Tibial artery (tissue), 4 donors: ENCODE measurements around the gene TNFSF12.
A peak's percentile ranks its signal among the peaks of the same experiment; 100 is the strongest.

Source experiments
- DNase-seq, 2 donors: peaks; one replicate each; pipeline ENCODE4 v3.0.0-alpha.2; 2019
- H3K27ac ChIP-seq, 2 donors: fragments of 200-600 bp; sonication (generic) in 1 of 2; 1 replicate in 1 of 2; 2 replicates in 1 of 2; pipeline ENCODE4 v1.5.1; 2018 to 2019; ENCODE audit warnings: mild to moderate bottlenecking in 1 of 2
- H3K27me3 ChIP-seq, 2 donors: fragments of 200-600 bp; sonication (generic) in 1 of 2; one replicate each; pipeline versions ENCODE4 v1.5.1 to v1.6.0; 2016 to 2019
- H3K36me3 ChIP-seq, 3 donors: fragments of 200-600 bp; sonication (generic) in 2 of 3; one replicate each; pipeline ENCODE4 v1.5.1; 2016 to 2019; ENCODE audit warnings: mild to moderate bottlenecking in 2 of 3
- H3K4me1 ChIP-seq, 4 donors: fragments of 200-600 bp; sonication (generic) in 2 of 4; 1 replicate in 3 of 4; 2 replicates in 1 of 4; pipeline ENCODE4 v1.5.1; 2016 to 2019
- H3K4me3 ChIP-seq, 2 donors: fragments of 200-600 bp; sonication (generic) in 1 of 2; 1 replicate in 1 of 2; 2 replicates in 1 of 2; pipeline ENCODE4 v1.5.1; 2018 to 2019; ENCODE audit warnings: mild to moderate bottlenecking in 2 of 2
- H3K9me3 ChIP-seq, 3 donors: fragments of 200-600 bp; sonication (generic) in 1 of 3; one replicate each; pipeline ENCODE4 v1.5.1; 2016 to 2019
- intact Hi-C: fragments of 100-400 bp; cut with DNase I; formaldehyde crosslinking; loops from one replicate; pipeline ENCODE4 v1.15.0; 2023; ENCODE audit warnings: low total_unique reads
- TF ChIP-seq, protein P1 (sequence below), 2 experiments: fragments of 200-600 bp in 1 of 2; fragments of 450-650 bp in 1 of 2; IDR thresholded peaks; one replicate each; pipeline ENCODE4 v1.5.1; 2017 to 2019; ENCODE audit warnings: antibody characterized with exemption in 2 of 2, mild to moderate bottlenecking in 1 of 2, moderate library complexity in 1 of 2

Gene TNFSF12

DNA sequence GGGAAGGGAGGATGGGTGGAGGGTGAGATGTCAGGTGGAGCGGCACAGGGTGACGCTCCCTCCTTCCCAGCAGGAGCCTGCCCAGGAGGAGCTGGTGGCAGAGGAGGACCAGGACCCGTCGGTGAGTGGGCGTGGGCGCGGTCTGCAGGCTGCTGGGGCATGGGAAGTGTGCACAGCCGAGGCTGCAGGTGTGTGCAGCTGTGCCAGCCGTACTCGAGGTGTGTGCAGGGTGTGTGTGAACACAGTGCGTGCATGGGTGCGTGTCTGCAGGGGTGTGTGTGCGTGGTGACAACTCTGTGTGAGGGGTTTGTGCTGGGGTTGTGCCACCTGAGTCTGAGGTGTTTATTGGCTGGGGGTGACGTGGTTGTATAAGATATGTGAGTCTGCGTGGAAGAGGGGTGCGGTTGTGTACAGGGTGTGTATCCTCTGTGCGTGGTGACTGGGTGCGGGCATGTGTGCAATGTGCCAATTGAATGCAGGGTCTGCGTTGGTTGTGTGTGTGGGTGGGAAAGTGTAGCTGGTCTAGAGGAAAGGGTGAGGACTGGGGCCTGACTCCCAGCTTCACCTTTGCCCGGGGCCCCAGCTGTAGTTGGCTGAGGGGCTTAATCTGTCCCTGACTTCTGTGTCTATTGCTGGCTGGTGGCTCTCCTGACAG lies 670 bp downstream of the TNFSF12 start:
- Histone ChIP-seq H3K4me1 (peaks cover 0 to 18% (median 15%) of the 10 kb centered on the region in 4 donors), H3K27me3 (no peaks in the 10 kb centered on the region), H3K9me3 (no peaks in the 10 kb centered on the region), H3K36me3 (peaks cover 3 to 24% (median 13%) of the 10 kb centered on the region in 3 donors), H3K4me3 (peak overlapping the region; percentile 68 to 75), H3K27ac (peak overlapping the region; percentile 90 to 93)
- DNase-seq, result no peak
- intact Hi-C loops, result no loop called here
- TF ChIP-seq, protein P1, sequence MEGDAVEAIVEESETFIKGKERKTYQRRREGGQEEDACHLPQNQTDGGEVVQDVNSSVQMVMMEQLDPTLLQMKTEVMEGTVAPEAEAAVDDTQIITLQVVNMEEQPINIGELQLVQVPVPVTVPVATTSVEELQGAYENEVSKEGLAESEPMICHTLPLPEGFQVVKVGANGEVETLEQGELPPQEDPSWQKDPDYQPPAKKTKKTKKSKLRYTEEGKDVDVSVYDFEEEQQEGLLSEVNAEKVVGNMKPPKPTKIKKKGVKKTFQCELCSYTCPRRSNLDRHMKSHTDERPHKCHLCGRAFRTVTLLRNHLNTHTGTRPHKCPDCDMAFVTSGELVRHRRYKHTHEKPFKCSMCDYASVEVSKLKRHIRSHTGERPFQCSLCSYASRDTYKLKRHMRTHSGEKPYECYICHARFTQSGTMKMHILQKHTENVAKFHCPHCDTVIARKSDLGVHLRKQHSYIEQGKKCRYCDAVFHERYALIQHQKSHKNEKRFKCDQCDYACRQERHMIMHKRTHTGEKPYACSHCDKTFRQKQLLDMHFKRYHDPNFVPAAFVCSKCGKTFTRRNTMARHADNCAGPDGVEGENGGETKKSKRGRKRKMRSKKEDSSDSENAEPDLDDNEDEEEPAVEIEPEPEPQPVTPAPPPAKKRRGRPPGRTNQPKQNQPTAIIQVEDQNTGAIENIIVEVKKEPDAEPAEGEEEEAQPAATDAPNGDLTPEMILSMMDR (IDR thresholded peaks at IDR 0.05), result no peak

DNA sequence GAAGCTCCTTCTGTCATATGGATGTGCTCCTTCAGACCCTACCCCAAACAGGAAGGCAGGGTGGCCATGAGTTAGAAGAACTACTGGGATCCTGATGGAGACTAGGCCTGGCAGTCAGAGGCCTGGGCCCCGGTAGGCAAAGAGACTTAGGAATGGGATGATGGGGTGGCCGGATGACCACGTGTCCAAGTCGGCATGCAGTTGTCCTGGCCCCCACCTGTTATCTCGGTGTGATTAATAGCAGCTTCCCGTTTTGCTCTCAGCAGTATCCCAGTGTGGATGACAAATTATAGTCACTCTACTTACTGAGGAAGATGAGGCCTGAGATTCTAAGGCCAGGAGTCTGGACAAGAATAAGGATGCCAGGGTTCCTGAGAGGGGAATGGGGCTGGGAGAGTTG lies 1.5 kb downstream of the TNFSF12 start:
- peak overlapping the region in 1 of 2 donors; percentile 68 for H3K4me3 ChIP-seq
- intact Hi-C loops, result no loop called here
- DNase-seq, result no peak
- no peaks in the 10 kb centered on the region for H3K9me3 ChIP-seq
- TF ChIP-seq, protein P1 (IDR thresholded peaks at IDR 0.05), result no peak
- peaks cover 0 to 18% (median 15%) of the 10 kb centered on the region in 4 donors for H3K4me1 ChIP-seq
- H3K36me3 ChIP-seq, result peaks cover 3 to 24% (median 13%) of the 10 kb centered on the region in 3 donors
- no peaks in the 10 kb centered on the region for H3K27me3 ChIP-seq
- H3K27ac ChIP-seq, result peak overlapping the region; percentile 90 to 93

DNA sequence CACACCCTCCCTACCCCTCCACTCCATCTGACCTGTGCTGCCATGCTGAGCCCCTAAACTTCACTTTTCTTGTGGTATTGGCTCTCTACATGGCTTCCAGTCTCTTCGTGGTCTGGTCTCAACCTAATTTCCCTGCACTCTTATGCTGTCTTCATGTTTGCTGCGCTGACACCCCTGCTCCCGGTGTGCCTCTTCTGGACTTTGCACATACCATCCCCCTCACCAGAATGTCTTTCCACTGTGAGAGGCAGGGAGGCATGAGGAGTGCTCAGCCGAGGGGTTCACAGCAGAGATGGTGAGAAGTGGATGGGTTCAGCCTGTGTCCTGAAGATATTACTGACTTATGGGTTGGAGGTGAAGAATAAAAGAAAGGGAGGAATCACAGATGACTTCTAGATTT lies 2.5 kb downstream of the TNFSF12 start:
- Histone ChIP-seq H3K4me1 (peaks cover 0 to 18% (median 15%) of the 10 kb centered on the region in 4 donors), H3K9me3 (no peaks in the 10 kb centered on the region), H3K27ac (no peak overlapping the region), H3K27me3 (no peaks in the 10 kb centered on the region), H3K36me3 (peaks cover 3 to 24% (median 13%) of the 10 kb centered on the region in 3 donors), H3K4me3 (no peak overlapping the region)
- intact Hi-C loops, result no loop called here
- no peak for DNase-seq
- TF ChIP-seq, protein P1 (IDR thresholded peaks at IDR 0.05), result no peak

DNA sequence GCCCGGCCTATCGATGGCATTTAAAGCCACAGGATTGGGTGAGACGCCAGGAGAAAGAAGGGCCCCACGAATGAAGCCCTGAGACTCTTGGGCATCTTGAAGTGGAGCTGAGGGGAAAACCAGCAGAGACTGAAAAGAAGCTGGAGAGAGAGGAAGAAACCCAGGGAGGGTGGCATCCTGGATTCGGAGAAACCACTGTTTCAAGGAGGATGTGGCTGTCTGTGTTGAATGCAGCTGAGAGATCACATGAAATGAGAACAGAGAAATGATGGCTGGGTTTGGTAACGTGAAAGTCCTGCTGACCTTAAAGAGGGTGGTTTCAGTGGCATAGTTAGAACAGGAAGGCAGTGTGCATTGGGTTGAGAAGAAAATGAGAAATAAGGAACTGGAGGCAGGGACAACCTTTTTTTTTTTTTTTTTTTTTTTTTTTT lies 3.8 kb downstream of the TNFSF12 start:
- intact Hi-C loops, result no loop called here
- DNase-seq, result peak in 1 of 2 donors; percentile 35
- TF ChIP-seq, protein P1 (IDR thresholded peaks at IDR 0.05), result no peak
- Histone ChIP-seq H3K4me3 (no peak overlapping the region), H3K27ac (no peak overlapping the region), H3K9me3 (no peaks in the 10 kb centered on the region), H3K36me3 (peaks cover 3 to 24% (median 13%) of the 10 kb centered on the region in 3 donors), H3K27me3 (no peaks in the 10 kb centered on the region), H3K4me1 (peaks cover 0 to 24% (median 21%) of the 10 kb centered on the region in 4 donors)

DNA sequence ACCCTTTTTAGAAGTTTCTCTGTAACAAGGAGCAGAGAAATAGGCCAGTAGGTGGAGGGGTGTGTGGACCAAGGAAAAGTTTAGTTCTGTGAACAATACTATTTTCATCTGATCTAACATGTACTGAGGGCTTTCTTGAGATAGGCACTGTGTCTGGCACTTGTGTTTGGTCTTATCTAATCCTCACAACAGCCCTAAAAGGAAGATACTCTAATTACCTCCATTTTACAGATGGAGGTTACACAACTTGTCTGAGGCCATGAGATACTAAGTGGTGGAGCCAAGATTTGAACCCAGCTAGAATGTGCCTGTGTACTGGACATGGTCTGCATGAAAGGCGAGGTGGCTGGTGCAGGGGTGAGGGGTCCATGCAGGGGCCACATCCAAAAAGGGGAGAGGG lies 4.5 kb downstream of the TNFSF12 start:
- H3K4me1 ChIP-seq, result peaks cover 0 to 26% (median 23%) of the 10 kb centered on the region in 4 donors

More for the DNA sequence above, 4.5 kb downstream of the TNFSF12 start:
- TF ChIP-seq, protein P1 (IDR thresholded peaks at IDR 0.05), result no peak
- intact Hi-C loops, result no loop called here
- no peak for DNase-seq
- no peaks in the 10 kb centered on the region for H3K9me3 ChIP-seq
- no peak overlapping the region for H3K4me3 ChIP-seq
- H3K36me3 ChIP-seq, result peaks cover 3 to 24% (median 13%) of the 10 kb centered on the region in 3 donors
- H3K27me3 ChIP-seq, result no peaks in the 10 kb centered on the region
- no peak overlapping the region for H3K27ac ChIP-seq
